PFSK-1 (cell line): Measurements from ENCODE around the gene ANKMY2.

Experiments
- POLR2AphosphoS5 ChIP-seq: IDR thresholded peaks from 2 replicates; pipeline ENCODE4 v1.6.1; 2012; ENCODE audit warnings: low read depth, mild to moderate bottlenecking, control low read depth, low read length, moderate library complexity
- REST ChIP-seq, 2 experiments: IDR thresholded peaks; 2 replicates each; pipeline versions ENCODE4 v1.6.1 to v1.8.0; 2011 to 2012; ENCODE audit warnings: low read depth in 2 of 2, low read length in 2 of 2, control low read depth in 1 of 2, inconsistent platforms in 1 of 2, mild to moderate bottlenecking in 1 of 2, moderate library complexity in 1 of 2; ENCODE audit not compliant: insufficient read depth in 1 of 2
- SIN3A ChIP-seq: IDR thresholded peaks from 2 replicates; pipeline ENCODE4 v1.6.1; 2012; ENCODE audit warnings: mild to moderate bottlenecking, low read length, moderate library complexity, borderline replicate concordance; ENCODE audit not compliant: insufficient read depth

GRCh38 chr7:16562456-16563220 lies 82.9 kb downstream of the ANKMY2 start:
- TF ChIP-seq REST (IDR thresholded peaks at IDR 0.05; ENCODE audit: insufficient read depth in 1 of 2, low read depth in 2 of 2, low read length in 2 of 2): no peak
- TF ChIP-seq POLR2AphosphoS5: no peak
- no peak for TF ChIP-seq SIN3A
